BJ (cell line): ENCODE data around the gene INSRR. TPM values are rescaled to one million over a fixed set of nuclear protein-coding genes. Genes with fewer than 3 reads are reported as not detected.

Experiments used
- CTCF ChIA-PET: fragments of 350-600 bp; formaldehyde crosslinking; extraction: SDS; loops from one replicate; lab custom pipeline; 2021; ENCODE audit warnings: antibody characterized with exemption, inconsistent platforms; lab: Yijun Ruan, JAX
- POLR2A ChIA-PET: fragments of 300-600 bp; sonication (Branson Sonifier 250); formaldehyde crosslinking; extraction: SDS; loops from one replicate; lab custom pipeline; 2021; ENCODE audit warnings: antibody characterized with exemption; lab: Charles Lee
- DNase-seq: peaks from one replicate; pipeline ENCODE4 v3.0.0-alpha.2; 2011; ENCODE audit warnings: low read depth
- H3K27me3 ChIP-seq: 2 replicates; pipeline ENCODE4 v1.6.0; 2011; ENCODE audit warnings: low read length; ENCODE audit not compliant: control insufficient read depth, insufficient read depth
- H3K36me3 ChIP-seq: 2 replicates; pipeline ENCODE4 v1.5.1; 2011; ENCODE audit warnings: low read length; ENCODE audit not compliant: control insufficient read depth, insufficient read depth
- H3K4me3 ChIP-seq: 2 replicates; pipeline ENCODE4 v1.5.1; 2011; ENCODE audit warnings: low read depth, mild to moderate bottlenecking, control low read depth, low read length
- CTCF ChIP-seq: IDR thresholded peaks from 2 replicates; pipeline ENCODE4 v1.5.1; 2011; ENCODE audit warnings: low read depth, mild to moderate bottlenecking, control low read depth, inconsistent platforms, low read length, moderate library complexity; ENCODE audit not compliant: insufficient read depth
- polyA plus RNA-seq: library from polyadenylated mRNA; depleted of rRNA; stranded (reverse); fragments of >200 nt; gene quantifications from 2 replicates; pipeline ENCODE4 v1.2.3, GENCODE V29; 2011

INSRR gene
- polyA plus RNA-seq, 1 experiment: not detected

- no peak for TF ChIP-seq CTCF
- peaks cover 43% of the 10 kb centered on the region for H3K27me3 ChIP-seq
- POLR2A ChIA-PET: no interaction called here
- CTCF ChIA-PET: interaction anchor here (1.3 to 1.6 kb wide), 2 partner anchors 18 to 21 kb away, joined by 3 read pairs; partner anchors contain the start of gene NTRK1
- H3K36me3 ChIP-seq: no peaks in the 10 kb centered on the region
- DNase-seq: no peak
- H3K4me3 ChIP-seq: no peak overlapping the region
Observed at GRCh38 chr1:156842618-156843300, 16.2 kb downstream of the INSRR start.

GRCh38 chr1:156841295-156841855, 17.5 kb downstream of the INSRR start:
- TF ChIP-seq CTCF: no peak
- H3K4me3 ChIP-seq: no peak overlapping the region
- H3K27me3 ChIP-seq: peaks cover 34% of the 10 kb centered on the region
- DNase-seq: no peak
- no peaks in the 10 kb centered on the region for H3K36me3 ChIP-seq
- POLR2A ChIA-PET: interaction anchor here (0.5 kb wide), 1 partner anchor 122 kb away, joined by 7 read pairs; no protein-coding TSS in a partner anchor
- CTCF ChIA-PET: interaction anchor here (0.8 to 6.8 kb wide), 6 partner anchors 8 to 53 kb away, joined by 3 to 174 read pairs (median 22); partner anchors contain the start of genes INSRR and NTRK1

GRCh38 chr1:156840898-156841279, 18.0 kb downstream of the INSRR start:
- ChIA-PET CTCF (interaction anchor here (0.8 to 6.8 kb wide), 7 partner anchors 9 to 54 kb away, joined by 3 to 174 read pairs (median 39); partner anchors contain the start of genes INSRR and NTRK1), POLR2A (interaction anchor here (0.5 kb wide), 1 partner anchor 121 kb away, joined by 7 read pairs; no protein-coding TSS in a partner anchor)
- no peak for TF ChIP-seq CTCF
- Histone ChIP-seq H3K4me3 (no peak overlapping the region), H3K36me3 (no peaks in the 10 kb centered on the region), H3K27me3 (peaks cover 34% of the 10 kb centered on the region)
- no peak for DNase-seq

- Histone ChIP-seq H3K27me3 (peaks cover 33% of the 10 kb centered on the region), H3K4me3 (no peak overlapping the region), H3K36me3 (no peaks in the 10 kb centered on the region)
- CTCF ChIA-PET: interaction anchor here (1.4 to 6.8 kb wide), 7 partner anchors 9 to 87 kb away, joined by 4 to 174 read pairs (median 39); partner anchors contain the start of genes INSRR and NTRK1
- no peak for TF ChIP-seq CTCF
- DNase-seq: no peak
- POLR2A ChIA-PET: no interaction called here
Observed at GRCh38 chr1:156840186-156840897, 18.6 kb downstream of the INSRR start.
